ENCODE data around the gene DMPK. TPM values are rescaled to one million over a fixed set of nuclear protein-coding genes. Genes with fewer than 3 reads are reported as not detected.

The DMPK gene
- total and polyA plus RNA-seq, 9 of the 15 experiments (the other 6 are each of a cell fraction or from before 2014, with no cell fraction given): 0.24 to 31.3 (median 7.3) TPM

- Histone ChIP-seq H3K4me3 (no peak overlapping the region), H3K4me2 (ENCODE audit: insufficient read depth, low read length) (no peak overlapping the region), H3K27ac (ENCODE audit: extremely low read depth, low read depth, low read length) (no peak overlapping the region), H3K4me1 (replicated peaks in 1 of 2; ENCODE audit: control insufficient read depth in 2 of 2, insufficient read depth in 2 of 2, low read length in 2 of 2) (peaks cover 0 to 41% of the 10 kb centered on the region in 2 experiments; a peak in 3 of 5 replicates), H3K9me1 (ENCODE audit: control insufficient read depth, insufficient read depth, low read length) (peaks cover 2% of the 10 kb centered on the region), H3K9me3 (replicated peaks; ENCODE audit: control insufficient read depth, insufficient read depth, low read depth, low read length) (no peaks in the 10 kb centered on the region), H3K79me2 (ENCODE audit: control insufficient read depth, insufficient read depth, low read length) (no peaks in the 10 kb centered on the region), H3K36me3 (ENCODE audit: control insufficient read depth, insufficient read depth, low read length) (peaks cover 41% of the 10 kb centered on the region; the same call in 2 of the 3 replicates), H2AFZ (ENCODE audit: low read depth, low read length) (no peak overlapping the region), H3K27me3 (ENCODE audit: control insufficient read depth in 2 of 2, insufficient read depth in 2 of 2, low read length in 2 of 2) (no peaks in the 10 kb centered on the region), H4K20me1 (replicated peaks; ENCODE audit: control insufficient read depth, insufficient read depth, low read length) (peaks cover 13% of the 10 kb centered on the region; the same call in 1 of the 2 replicates), H3K9ac (ENCODE audit: insufficient read depth in 1 of 2, low read depth in 2 of 2, low read length in 2 of 2) (peak overlapping the region in 1 of 2 experiments; percentile 69; a peak in 2 of 4 replicates)
- no peak for TF ChIP-seq PTTG1 (tag; IDR thresholded peaks at IDR 0.05; ENCODE audit: low read depth)
- TF ChIP-seq POLR2G (IDR thresholded peaks at IDR 0.05; ENCODE audit: low read depth, low read length): peak; percentile 59
- TF ChIP-seq RBFOX2 (IDR thresholded peaks at IDR 0.05; ENCODE audit: low read depth, low read length): 0 out of 2 replicates have a peak, but pooled peaks have one; percentile 4
- TF ChIP-seq MCM7 (IDR thresholded peaks at IDR 0.05): no peak
- TF ChIP-seq SMAD2 (IDR thresholded peaks at IDR 0.05; ENCODE audit: low read depth, low read length): no peak
- TF ChIP-seq TGIF2 (CRISPR knock-in tag; IDR thresholded peaks at IDR 0.05): peak; percentile 29; the same call in 1 of the 2 replicates
- 0 out of 2 replicates have a peak, but pooled peaks have one; percentile 20 for TF ChIP-seq AFF4 (CRISPR knock-in tag; IDR thresholded peaks at IDR 0.05)
- no TSS peak for BruUV-seq (replicated peaks)
- WGBS (ENCODE audit: insufficient coverage, low coverage, missing lambda C conversion rate): 98% methylated on average over 9 of the region's 18 CpGs
- POLR2A ChIA-PET: interaction anchor here (0.6 to 1.3 kb wide), 6 partner anchors 8 to 176 kb away, joined by 3 to 4 read pairs (median 3); partner anchors contain the start of gene DMPK
- intact Hi-C loops (cut with micrococcal nuclease): loop anchor here (1.0 to 10.0 kb wide), 3 partner anchors 67 to 258 kb away; no protein-coding TSS in a partner anchor
- CTCF ChIA-PET (ENCODE audit: low intra/inter-chr PET ratio): interaction anchor here (0.6 to 3.3 kb wide), 5 partner anchors 8 to 261 kb away, joined by 3 to 56 read pairs (median 14); no protein-coding TSS in a partner anchor
- ATAC-seq (no peak), DNase-seq (ENCODE audit: extremely low read depth in 1 of 4, low spot score in 3 of 4) (no peak), FAIRE-seq (no peak)
- in situ Hi-C loops (cut with MboI): no loop called here
These were observed 34.1 kb upstream of the DMPK start for GRCh38 chr19:45816236-45817009.

Measured in K562 (cell line).